Dedifferentiated amniotic fluid mesenchymal stem cell (primary cell): Measurements from ENCODE around the gene PLA2G4E.

Experiments used
- DNase-seq: peaks from one replicate; pipeline ENCODE4 v3.0.0-alpha.2; 2016; ENCODE audit errors: extremely low spot score

PLA2G4E gene

GRCh38 chr15:41978534-41978933 lies 42.3 kb downstream of the PLA2G4E start:
- DNase-seq: no peak

- DNase-seq: no peak
These were observed 43.0 kb downstream of the PLA2G4E start for GRCh38 chr15:41977757-41978383.

GRCh38 chr15:41975669-41976068 lies 45.2 kb downstream of the PLA2G4E start:
- DNase-seq: no peak

- no peak for DNase-seq
These were observed 46.8 kb downstream of the PLA2G4E start for GRCh38 chr15:41974041-41974440.

GRCh38 chr15:41972253-41973242 lies 48.3 kb downstream of the PLA2G4E start, which contains the start of gene EHD4:
TSS of gene EHD4 (minus strand) at chr15:41972557. CDS start at chr15:41972494, 63 bp downstream.
- DNase-seq: peak; percentile 99

- no peak for DNase-seq
These were observed 49.0 kb downstream of the PLA2G4E start for GRCh38 chr15:41971895-41972252.

GRCh38 chr15:41971089-41971894 lies 49.5 kb downstream of the PLA2G4E start:
- peak; percentile 51 for DNase-seq

- no peak for DNase-seq
These were observed 50.4 kb downstream of the PLA2G4E start for GRCh38 chr15:41970456-41970855.

- DNase-seq: no peak
These were observed 50.9 kb downstream of the PLA2G4E start for GRCh38 chr15:41969851-41970431.

GRCh38 chr15:41968701-41969100 lies 52.1 kb downstream of the PLA2G4E start:
- DNase-seq: no peak

- peak; percentile 15 for DNase-seq
These were observed 53.2 kb downstream of the PLA2G4E start for GRCh38 chr15:41967506-41968206.

GRCh38 chr15:41966920-41967465 lies 53.8 kb downstream of the PLA2G4E start:
- DNase-seq: no peak

GRCh38 chr15:41966414-41966812 lies 54.4 kb downstream of the PLA2G4E start:
- DNase-seq: no peak

GRCh38 chr15:41965441-41966413 lies 55.1 kb downstream of the PLA2G4E start:
- DNase-seq: no peak

GRCh38 chr15:41961595-41962202 lies 59.1 kb downstream of the PLA2G4E start:
- no peak for DNase-seq

GRCh38 chr15:41961001-41961518 lies 59.8 kb downstream of the PLA2G4E start:
- DNase-seq: no peak

- no peak for DNase-seq
These were observed 62.8 kb downstream of the PLA2G4E start for GRCh38 chr15:41958002-41958420.

- no peak for DNase-seq
These were observed 63.6 kb downstream of the PLA2G4E start for GRCh38 chr15:41957021-41957897.
